LNCAP (cell line): ENCODE data around the gene DALRD3.

ENCODE experiments used
- TF ChIP-seq, protein P1 (sequence below): fragments of 450-650 bp; IDR thresholded peaks from 2 replicates; pipeline ENCODE4 v1.5.1; 2017; ENCODE audit warnings: mild to moderate bottlenecking

Gene DALRD3

DNA sequence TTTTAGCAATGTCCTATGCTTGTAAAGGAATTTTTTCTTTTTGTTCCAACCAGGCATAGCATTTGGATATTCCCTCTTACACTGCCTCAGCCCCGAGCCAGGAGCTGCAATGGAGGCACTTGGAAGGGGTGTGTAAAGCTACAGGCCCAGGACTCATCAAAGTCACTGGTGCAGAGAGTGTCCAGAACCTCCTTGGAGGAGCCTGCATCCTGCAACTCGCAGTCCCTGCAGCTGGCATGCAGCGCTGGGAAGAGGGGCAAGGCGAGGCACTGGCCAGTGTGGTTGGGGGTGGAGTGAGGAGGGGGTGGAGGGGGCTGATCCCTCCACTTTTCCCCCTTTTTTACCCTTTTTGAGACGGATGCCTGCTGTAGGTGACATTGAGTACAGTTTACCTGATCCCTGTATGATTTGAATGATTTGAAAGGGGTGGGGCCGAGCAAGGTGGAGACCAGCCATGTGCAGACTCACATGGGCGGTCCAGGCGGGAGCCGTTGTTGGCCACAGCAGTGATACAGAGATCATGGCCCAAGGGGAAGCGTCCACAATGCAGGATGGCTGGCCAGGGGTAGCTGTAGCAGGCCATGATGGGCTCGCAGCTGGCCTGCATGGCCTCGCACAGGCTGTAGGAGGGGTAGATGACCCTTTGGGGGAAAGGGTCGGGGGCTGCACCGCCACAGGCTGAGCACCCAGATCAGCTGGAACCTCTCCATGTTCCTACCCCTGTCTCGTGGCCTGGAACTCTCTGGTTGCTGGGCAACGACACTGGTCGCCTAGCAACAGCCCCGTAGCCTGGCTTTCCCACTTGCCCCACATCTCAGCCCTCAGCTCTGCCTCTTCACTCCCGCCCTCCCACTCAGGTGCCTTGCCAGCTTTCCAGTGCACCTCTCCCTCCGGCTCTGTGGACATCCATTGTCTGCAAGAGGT lies 20.4 kb downstream of the DALRD3 start:
- TF ChIP-seq, protein P1, sequence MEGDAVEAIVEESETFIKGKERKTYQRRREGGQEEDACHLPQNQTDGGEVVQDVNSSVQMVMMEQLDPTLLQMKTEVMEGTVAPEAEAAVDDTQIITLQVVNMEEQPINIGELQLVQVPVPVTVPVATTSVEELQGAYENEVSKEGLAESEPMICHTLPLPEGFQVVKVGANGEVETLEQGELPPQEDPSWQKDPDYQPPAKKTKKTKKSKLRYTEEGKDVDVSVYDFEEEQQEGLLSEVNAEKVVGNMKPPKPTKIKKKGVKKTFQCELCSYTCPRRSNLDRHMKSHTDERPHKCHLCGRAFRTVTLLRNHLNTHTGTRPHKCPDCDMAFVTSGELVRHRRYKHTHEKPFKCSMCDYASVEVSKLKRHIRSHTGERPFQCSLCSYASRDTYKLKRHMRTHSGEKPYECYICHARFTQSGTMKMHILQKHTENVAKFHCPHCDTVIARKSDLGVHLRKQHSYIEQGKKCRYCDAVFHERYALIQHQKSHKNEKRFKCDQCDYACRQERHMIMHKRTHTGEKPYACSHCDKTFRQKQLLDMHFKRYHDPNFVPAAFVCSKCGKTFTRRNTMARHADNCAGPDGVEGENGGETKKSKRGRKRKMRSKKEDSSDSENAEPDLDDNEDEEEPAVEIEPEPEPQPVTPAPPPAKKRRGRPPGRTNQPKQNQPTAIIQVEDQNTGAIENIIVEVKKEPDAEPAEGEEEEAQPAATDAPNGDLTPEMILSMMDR, result no peak

DNA sequence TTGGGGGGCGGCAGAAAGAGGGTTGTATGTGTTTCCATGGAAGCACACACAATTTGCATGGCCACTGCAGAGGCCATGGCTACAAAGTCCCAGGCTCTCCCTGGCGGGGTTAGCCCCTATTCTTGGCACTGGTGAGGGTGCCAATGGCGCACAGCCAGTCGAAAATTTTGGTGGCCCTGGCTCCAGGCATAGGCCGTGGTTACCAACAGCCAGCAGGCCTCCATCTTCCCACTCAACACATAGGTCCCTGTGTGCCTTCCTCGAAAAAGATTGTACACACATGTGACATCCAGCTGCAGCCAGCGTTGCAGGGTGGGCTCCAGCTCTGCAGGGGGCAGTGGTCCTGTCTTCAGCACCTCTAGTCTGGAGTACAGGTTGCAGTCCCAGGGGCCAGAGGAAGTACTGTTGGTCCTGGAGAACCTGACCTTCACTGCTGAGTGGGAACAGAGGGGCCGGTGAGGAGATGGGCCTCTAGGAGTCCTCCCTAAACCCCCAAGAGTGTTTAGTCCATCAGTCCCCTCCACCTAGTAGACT lies 21.2 kb downstream of the DALRD3 start:
- TF ChIP-seq, protein P1, result no peak

DNA sequence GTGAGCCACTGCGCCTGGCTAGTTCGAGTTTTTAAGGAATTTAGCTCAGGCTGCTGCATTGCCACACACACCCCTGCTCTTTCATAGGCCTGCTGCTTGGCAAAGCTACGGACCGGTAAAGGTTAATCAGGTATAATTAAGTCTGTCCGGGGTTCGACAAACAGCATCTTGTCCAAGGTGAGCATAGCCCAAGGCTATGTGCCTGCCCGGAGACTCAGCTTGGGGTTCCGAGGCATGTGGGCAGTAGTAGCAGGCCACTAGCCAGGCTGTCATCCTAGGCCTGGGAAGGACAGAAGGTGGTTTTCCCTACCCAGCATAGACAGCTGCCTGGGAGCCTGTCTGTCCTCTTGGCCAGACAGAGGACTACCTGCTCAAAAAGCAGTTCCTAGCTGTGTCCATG lies 21.7 kb downstream of the DALRD3 start:
- TF ChIP-seq, protein P1, result no peak

DNA sequence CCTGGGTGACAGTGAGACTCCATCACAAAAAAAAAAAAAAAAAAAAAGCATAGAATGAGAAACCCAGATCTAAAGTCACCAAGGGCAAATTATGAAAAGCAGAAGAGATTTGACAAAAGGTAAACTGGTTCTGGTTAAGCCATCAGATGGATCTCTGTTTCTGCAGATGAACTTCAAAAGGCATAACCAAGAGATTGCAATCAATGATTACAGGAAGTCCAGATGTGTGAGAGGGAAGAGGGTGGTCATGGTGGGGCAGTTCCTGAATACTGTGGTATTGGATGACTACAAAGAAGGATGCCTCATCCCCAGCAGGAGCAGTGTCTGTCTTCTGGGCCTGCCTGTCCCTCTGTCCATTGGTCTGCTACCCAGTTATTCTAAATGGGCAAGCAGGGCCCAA lies 24.5 kb downstream of the DALRD3 start:
- TF ChIP-seq, protein P1, result no peak

DNA sequence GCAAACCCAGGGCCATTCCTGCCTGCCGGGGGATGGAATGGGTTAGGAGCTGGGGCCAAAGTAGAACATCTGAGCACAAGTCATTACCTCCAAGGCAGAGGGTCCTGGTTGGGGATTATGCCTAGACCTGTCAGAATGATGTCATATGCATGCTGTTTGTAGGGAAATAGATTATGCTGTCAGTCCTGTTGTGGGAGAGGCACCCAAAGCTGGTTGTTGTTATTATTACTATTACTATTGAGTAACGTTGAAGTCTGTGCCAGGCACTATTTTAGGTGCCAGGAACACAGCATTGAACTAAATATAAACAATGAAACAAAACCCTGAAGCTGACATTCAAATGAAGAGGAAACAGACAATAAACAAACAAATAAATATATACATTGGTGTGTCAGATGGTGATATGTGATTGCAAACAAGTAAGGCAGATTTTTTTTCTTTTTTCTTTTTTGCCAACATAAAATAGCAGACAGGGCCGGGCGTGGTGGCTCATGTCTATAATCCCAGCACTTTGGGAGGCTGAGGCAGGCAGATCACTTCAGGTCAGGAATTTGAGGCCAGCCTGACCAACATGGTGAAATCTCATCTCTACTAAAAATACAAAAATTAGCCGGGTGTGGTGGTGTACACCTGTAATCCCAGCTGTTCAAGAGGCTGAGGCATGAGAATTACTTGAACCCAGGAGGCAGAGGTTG lies 26.4 kb downstream of the DALRD3 start:
- TF ChIP-seq, protein P1, result no peak

DNA sequence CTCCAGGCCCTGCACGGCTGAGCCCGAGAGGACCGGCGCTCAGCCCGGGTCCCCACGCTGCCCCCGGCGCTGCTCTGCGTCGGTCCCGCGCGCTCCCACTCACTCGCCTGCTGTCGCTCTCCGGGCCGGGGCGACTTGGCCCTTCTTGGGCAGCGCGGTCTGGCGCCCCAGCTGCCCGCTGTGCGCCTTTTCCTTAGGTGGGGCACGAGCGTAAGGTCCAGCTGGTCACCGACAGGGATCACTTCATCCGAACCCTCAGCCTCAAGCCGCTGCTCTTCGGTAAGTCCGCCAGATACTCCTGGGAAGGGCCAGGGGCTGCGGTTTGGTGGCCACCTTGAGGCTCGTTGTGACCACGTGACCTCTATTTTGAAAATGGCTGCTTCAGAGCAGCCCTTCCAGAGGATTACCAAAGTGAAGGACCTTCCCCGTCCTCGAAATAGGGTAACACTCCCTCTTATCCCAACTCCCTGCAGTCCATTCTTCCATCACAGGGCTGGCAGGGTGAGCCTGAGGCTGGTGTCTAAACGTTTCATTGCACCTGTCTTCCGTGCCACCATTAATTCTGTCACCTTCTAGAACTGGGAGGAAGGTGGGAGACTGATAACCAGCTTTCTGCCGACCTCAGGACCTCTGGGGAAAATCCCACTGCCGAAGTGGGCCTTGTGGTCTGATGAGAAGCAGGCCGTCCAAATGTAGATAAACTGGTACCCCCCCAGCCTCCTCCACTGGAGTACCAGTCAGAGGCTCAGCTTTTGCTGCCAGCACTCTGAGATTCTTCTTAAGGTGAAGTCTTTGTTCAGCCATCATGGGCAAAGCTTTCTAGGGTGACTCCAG lies 27.5 kb downstream of the DALRD3 start:
- TF ChIP-seq, protein P1, result no peak
